Suppressor macrophage treated with lipopolysaccharide for 1 hour (primary cell): ENCODE results near the gene PLB1.

Experiments
- DNase-seq, 3 donors: peaks; one replicate each; pipeline ENCODE4 v3.0.0-alpha.2; 2020 to 2022

Gene PLB1

GRCh38 chr2:28615706-28616105, 119.8 kb downstream of the PLB1 start:
- DNase-seq = no peak

- DNase-seq = no peak
Observed at GRCh38 chr2:28616396-28616999, 120.6 kb downstream of the PLB1 start.

GRCh38 chr2:28617502-28618184, 121.8 kb downstream of the PLB1 start:
- DNase-seq = no peak

GRCh38 chr2:28618221-28619141, 122.6 kb downstream of the PLB1 start:
- no peak for DNase-seq

- no peak for DNase-seq
Observed at GRCh38 chr2:28619213-28620196, 123.6 kb downstream of the PLB1 start.

GRCh38 chr2:28620291-28620793, 124.5 kb downstream of the PLB1 start:
- DNase-seq = no peak

- no peak for DNase-seq
Observed at GRCh38 chr2:28620801-28621171, 124.9 kb downstream of the PLB1 start.

- DNase-seq = peak; percentile 89 to 94 (median 94)
Observed at GRCh38 chr2:28621172-28622100, 125.6 kb downstream of the PLB1 start.

GRCh38 chr2:28622101-28622499, 126.2 kb downstream of the PLB1 start:
- no peak for DNase-seq

- no peak for DNase-seq
Observed at GRCh38 chr2:28623582-28624405, 127.9 kb downstream of the PLB1 start.

- no peak for DNase-seq
Observed at GRCh38 chr2:28624436-28624792, 128.6 kb downstream of the PLB1 start.

GRCh38 chr2:28624793-28625701, 129.2 kb downstream of the PLB1 start:
- DNase-seq = peak; percentile 55 to 73 (median 61)

- no peak for DNase-seq
Observed at GRCh38 chr2:28626376-28626775, 130.5 kb downstream of the PLB1 start.

- DNase-seq = peak; percentile 37 to 57 (median 43)
Observed at GRCh38 chr2:28626891-28627421, 131.1 kb downstream of the PLB1 start.

GRCh38 chr2:28627722-28628480, 132.0 kb downstream of the PLB1 start:
- DNase-seq = no peak

- DNase-seq = no peak
Observed at GRCh38 chr2:28628506-28628905, 132.6 kb downstream of the PLB1 start.

- DNase-seq = no peak
Observed at GRCh38 chr2:28628987-28629386, 133.1 kb downstream of the PLB1 start.

- no peak for DNase-seq
Observed at GRCh38 chr2:28629910-28630309, 134.1 kb downstream of the PLB1 start.
